Body of pancreas (tissue), 4 donors: ENCODE results near the gene DUSP6.

Source experiments
- CTCF ChIP-seq, 7 experiments: fragments of 450-650 bp in 4 of 7; fragments of 200-600 bp in 3 of 7; sonication (generic) in 3 of 7; IDR thresholded peaks; one replicate each; pipeline ENCODE4 v1.5.1; 2016 to 2019; ENCODE audit warnings: antibody characterized with exemption in 7 of 7
- POLR2A ChIP-seq, 3 donors: fragments of 450-650 bp; IDR thresholded peaks; one replicate each; pipeline ENCODE4 v1.6.1; 2016; ENCODE audit warnings: antibody characterized with exemption in 3 of 3, mild to moderate bottlenecking in 2 of 3

- TF ChIP-seq CTCF (IDR thresholded peaks at IDR 0.05) (no peak), POLR2A (IDR thresholded peaks at IDR 0.05) (no peak)
Observed at GRCh38 chr12:89350260-89350629, 2.1 kb downstream of the DUSP6 start.
